IPS-15b (cell line): ENCODE results near the gene NEIL3.

Experiments used
- H3K27me3 ChIP-seq: one replicate; pipeline ENCODE4 v1.6.1; 2013; ENCODE audit warnings: low read length; ENCODE audit not compliant: control insufficient read depth, insufficient read depth
- H3K36me3 ChIP-seq: one replicate; pipeline ENCODE4 v1.6.1; 2013; ENCODE audit warnings: low read length; ENCODE audit not compliant: control insufficient read depth, insufficient read depth
- H3K4me1 ChIP-seq: one replicate; pipeline ENCODE4 v1.6.1; 2013; ENCODE audit warnings: mild to moderate bottlenecking, low read length; ENCODE audit not compliant: control insufficient read depth, insufficient read depth
- H3K4me3 ChIP-seq: one replicate; pipeline ENCODE4 v1.5.1; 2013; ENCODE audit warnings: low read depth, low read length
- H3K9ac ChIP-seq: one replicate; pipeline ENCODE4 v1.6.1; 2013; ENCODE audit warnings: low read depth, mild to moderate bottlenecking, low read length
- H3K9me3 ChIP-seq: one replicate; pipeline ENCODE4 v1.6.1; 2013; ENCODE audit warnings: mild to moderate bottlenecking, low read length; ENCODE audit not compliant: control insufficient read depth, insufficient read depth

NEIL3 gene, protein sequence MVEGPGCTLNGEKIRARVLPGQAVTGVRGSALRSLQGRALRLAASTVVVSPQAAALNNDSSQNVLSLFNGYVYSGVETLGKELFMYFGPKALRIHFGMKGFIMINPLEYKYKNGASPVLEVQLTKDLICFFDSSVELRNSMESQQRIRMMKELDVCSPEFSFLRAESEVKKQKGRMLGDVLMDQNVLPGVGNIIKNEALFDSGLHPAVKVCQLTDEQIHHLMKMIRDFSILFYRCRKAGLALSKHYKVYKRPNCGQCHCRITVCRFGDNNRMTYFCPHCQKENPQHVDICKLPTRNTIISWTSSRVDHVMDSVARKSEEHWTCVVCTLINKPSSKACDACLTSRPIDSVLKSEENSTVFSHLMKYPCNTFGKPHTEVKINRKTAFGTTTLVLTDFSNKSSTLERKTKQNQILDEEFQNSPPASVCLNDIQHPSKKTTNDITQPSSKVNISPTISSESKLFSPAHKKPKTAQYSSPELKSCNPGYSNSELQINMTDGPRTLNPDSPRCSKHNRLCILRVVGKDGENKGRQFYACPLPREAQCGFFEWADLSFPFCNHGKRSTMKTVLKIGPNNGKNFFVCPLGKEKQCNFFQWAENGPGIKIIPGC

GRCh38 chr4:177309522-177310371 is at the start of gene NEIL3:
TSS of gene NEIL3 (plus strand) at chr4:177309874. CDS start at chr4:177309954, 80 bp downstream.
- peak within 1 kb of the TSS; percentile 87 for H3K4me3 ChIP-seq
- no peaks in the 10 kb centered on the region for H3K9me3 ChIP-seq
- H3K27me3 ChIP-seq: no peaks in the 10 kb centered on the region
- H3K4me1 ChIP-seq: no peaks in the 10 kb centered on the region
- H3K9ac ChIP-seq: peak within 1 kb of the TSS; percentile 89
- H3K36me3 ChIP-seq: no peaks in the 10 kb centered on the region

DNA sequence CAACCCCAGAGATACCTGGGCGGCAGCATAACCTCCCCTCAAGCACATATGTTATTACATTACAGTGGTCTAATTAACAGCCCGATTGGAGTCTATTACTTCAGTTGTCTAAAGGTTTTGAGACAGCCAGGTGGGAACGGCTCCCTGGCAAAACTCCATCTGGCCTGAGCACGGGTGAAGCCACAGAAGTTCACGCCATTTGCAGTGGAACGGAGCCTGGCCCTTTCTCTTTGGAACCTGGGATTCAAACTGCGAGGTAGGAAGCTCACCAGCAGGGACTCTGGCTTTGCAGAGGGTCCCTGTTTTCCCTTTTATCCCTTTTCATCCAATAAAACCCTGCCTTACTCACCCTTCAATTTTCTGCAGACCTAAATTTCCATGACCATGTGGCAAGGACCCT is 45.9 kb upstream of the NEIL3 start:
- no peaks in the 10 kb centered on the region for H3K4me1 ChIP-seq
- no peaks in the 10 kb centered on the region for H3K36me3 ChIP-seq
- no peaks in the 10 kb centered on the region for H3K27me3 ChIP-seq
- no peak overlapping the region for H3K4me3 ChIP-seq
- no peaks in the 10 kb centered on the region for H3K9me3 ChIP-seq
- no peak overlapping the region for H3K9ac ChIP-seq

- H3K4me1 ChIP-seq: no peaks in the 10 kb centered on the region
- H3K36me3 ChIP-seq: no peaks in the 10 kb centered on the region
- H3K9me3 ChIP-seq: no peaks in the 10 kb centered on the region
- no peak overlapping the region for H3K9ac ChIP-seq
- no peak overlapping the region for H3K4me3 ChIP-seq
- no peaks in the 10 kb centered on the region for H3K27me3 ChIP-seq
Measured at GRCh38 chr4:177264788-177265422, 44.8 kb upstream of the NEIL3 start.

GRCh38 chr4:177265729-177266128 is 43.9 kb upstream of the NEIL3 start:
- H3K9me3 ChIP-seq: no peaks in the 10 kb centered on the region
- no peak overlapping the region for H3K4me3 ChIP-seq
- H3K27me3 ChIP-seq: no peaks in the 10 kb centered on the region

GRCh38 chr4:177266506-177266905 is 43.2 kb upstream of the NEIL3 start:
- Histone ChIP-seq H3K9me3 (no peaks in the 10 kb centered on the region), H3K4me3 (no peak overlapping the region), H3K27me3 (no peaks in the 10 kb centered on the region), H3K9ac (no peak overlapping the region), H3K4me1 (no peaks in the 10 kb centered on the region), H3K36me3 (no peaks in the 10 kb centered on the region)

More at GRCh38 chr4:177265729-177266128, 43.9 kb upstream of the NEIL3 start:
- no peak overlapping the region for H3K9ac ChIP-seq
- no peaks in the 10 kb centered on the region for H3K36me3 ChIP-seq
- H3K4me1 ChIP-seq: no peaks in the 10 kb centered on the region

- Histone ChIP-seq H3K4me3 (no peak overlapping the region), H3K4me1 (no peaks in the 10 kb centered on the region), H3K9ac (no peak overlapping the region), H3K27me3 (no peaks in the 10 kb centered on the region), H3K36me3 (no peaks in the 10 kb centered on the region), H3K9me3 (no peaks in the 10 kb centered on the region)
Measured at GRCh38 chr4:177267911-177268310, 41.8 kb upstream of the NEIL3 start.

GRCh38 chr4:177271091-177271490 is 38.6 kb upstream of the NEIL3 start:
- Histone ChIP-seq H3K27me3 (no peaks in the 10 kb centered on the region), H3K4me3 (no peak overlapping the region)

GRCh38 chr4:177271915-177272766 is 37.5 kb upstream of the NEIL3 start:
- no peaks in the 10 kb centered on the region for H3K9me3 ChIP-seq
- H3K9ac ChIP-seq: no peak overlapping the region
- H3K4me3 ChIP-seq: no peak overlapping the region
- no peaks in the 10 kb centered on the region for H3K36me3 ChIP-seq
- H3K4me1 ChIP-seq: no peaks in the 10 kb centered on the region
- no peaks in the 10 kb centered on the region for H3K27me3 ChIP-seq

More at GRCh38 chr4:177271091-177271490, 38.6 kb upstream of the NEIL3 start:
- no peaks in the 10 kb centered on the region for H3K36me3 ChIP-seq
- no peak overlapping the region for H3K9ac ChIP-seq
- H3K9me3 ChIP-seq: no peaks in the 10 kb centered on the region
- no peaks in the 10 kb centered on the region for H3K4me1 ChIP-seq

DNA sequence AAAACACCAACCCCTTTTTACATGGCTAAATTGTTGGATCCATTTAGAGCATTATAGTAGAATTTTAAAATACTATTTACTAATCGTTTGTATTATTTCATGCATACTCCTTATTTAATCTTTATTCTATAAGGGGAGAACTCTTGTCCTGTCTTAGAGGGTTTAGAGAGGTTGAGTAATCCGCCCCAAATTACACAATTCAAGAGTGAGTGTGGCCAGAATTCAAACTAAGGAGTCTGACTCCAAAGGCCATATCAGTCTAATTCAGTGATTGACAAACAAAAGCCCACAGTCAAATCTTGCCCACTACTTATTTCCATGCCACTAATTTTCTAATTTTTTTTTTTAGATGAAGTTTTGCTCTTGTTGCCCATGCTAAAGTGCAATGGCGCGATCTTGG is 33.7 kb upstream of the NEIL3 start:
- H3K4me1 ChIP-seq: no peaks in the 10 kb centered on the region
- H3K9ac ChIP-seq: no peak overlapping the region
- no peaks in the 10 kb centered on the region for H3K36me3 ChIP-seq
- H3K27me3 ChIP-seq: no peaks in the 10 kb centered on the region
- H3K9me3 ChIP-seq: no peaks in the 10 kb centered on the region
- no peak overlapping the region for H3K4me3 ChIP-seq

DNA sequence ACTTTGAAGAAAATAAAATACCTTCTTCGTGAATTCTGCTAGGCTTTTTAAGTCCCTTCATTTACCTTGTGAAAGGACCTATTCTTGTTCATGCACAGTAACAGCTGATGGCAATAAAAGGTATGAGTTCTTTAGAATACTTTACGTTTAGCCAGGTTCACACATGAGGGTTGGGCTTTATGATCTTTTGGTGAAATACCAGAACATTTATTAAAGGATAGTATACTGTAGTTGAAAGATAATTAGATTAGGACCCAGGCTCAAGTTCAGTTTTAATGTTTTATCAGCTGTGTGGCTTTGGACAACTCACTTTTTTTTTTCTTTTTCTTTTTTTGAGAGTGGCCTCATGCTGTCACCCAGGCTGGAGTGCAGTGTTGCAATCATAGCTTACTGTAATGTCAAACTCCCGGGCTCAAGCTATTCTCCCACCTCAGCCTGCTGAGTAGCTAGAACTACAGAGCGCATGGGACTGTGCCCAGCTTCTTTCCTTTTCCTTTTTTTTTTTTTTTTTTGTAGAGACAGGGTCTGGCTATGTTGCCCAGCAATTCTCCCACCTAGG is 28.2 kb upstream of the NEIL3 start:
- Histone ChIP-seq H3K36me3 (no peaks in the 10 kb centered on the region), H3K4me1 (no peaks in the 10 kb centered on the region), H3K27me3 (no peaks in the 10 kb centered on the region), H3K9me3 (no peaks in the 10 kb centered on the region), H3K9ac (no peak overlapping the region), H3K4me3 (no peak overlapping the region)
